Left kidney (tissue), 2 donors: Measurements from ENCODE around the gene ZBTB40. TPM values are rescaled to one million over a fixed set of nuclear protein-coding genes. Genes with fewer than 3 reads are reported as not detected.

Experiments
- DNase-seq: peaks from one replicate; pipeline ENCODE4 v3.0.0-alpha.2; 2013
- polyA plus RNA-seq: library from polyadenylated mRNA; unstranded; fragments of 120-200 nt; gene quantifications from one replicate; pipeline ENCODE4 v1.2.1, GENCODE V29; 2013; ENCODE audit not compliant: insufficient read length

Gene ZBTB40
- polyA plus RNA-seq, 1 donor = 25.3 TPM

DNA sequence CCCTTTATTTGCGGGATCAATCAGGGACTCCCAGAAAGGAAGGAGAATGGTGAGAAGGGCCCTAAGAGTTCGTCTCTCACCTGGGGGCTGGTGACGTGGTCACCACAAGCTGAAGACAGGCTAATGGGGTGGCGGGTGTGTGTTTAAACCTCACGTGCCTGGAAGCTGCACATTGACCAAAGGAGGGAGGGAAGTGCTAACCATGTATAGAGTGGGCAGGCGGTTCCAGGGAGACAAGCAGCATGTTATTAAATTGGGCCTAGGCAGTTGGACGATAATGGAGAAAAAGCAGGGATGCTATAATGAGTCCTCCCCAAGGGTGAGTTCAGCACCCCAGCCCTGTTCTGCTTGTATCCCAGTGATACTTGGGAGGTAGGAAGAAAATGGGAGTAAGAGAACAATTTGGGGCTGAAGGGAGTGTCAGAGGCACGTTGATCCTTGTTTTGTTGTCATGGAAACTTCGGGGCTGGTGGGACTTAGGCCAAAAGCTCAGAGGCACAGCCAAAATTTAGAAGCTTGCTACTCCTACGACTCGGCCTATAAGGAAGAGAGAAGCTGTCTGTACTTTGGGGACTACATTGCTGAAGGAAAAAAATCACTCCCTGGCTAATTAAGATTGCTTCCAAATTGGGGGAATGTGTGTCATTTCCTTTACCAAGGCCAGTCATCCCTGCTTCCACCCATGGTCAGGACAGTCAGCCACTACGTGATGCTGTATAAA lies 78.4 kb downstream of the ZBTB40 start:
- peak; percentile 50 for DNase-seq

GRCh38 chr1:22530715-22531114 lies 79.1 kb downstream of the ZBTB40 start:
- DNase-seq = no peak

- DNase-seq = no peak
Measured at GRCh38 chr1:22531251-22531650, 79.6 kb downstream of the ZBTB40 start.

GRCh38 chr1:22533244-22533895 lies 81.7 kb downstream of the ZBTB40 start:
- no peak for DNase-seq

GRCh38 chr1:22534951-22535350 lies 83.3 kb downstream of the ZBTB40 start:
- DNase-seq = no peak

- DNase-seq = no peak
Measured at GRCh38 chr1:22535399-22535798, 83.7 kb downstream of the ZBTB40 start.

- DNase-seq = no peak
Measured at GRCh38 chr1:22536506-22536905, 84.9 kb downstream of the ZBTB40 start.

DNA sequence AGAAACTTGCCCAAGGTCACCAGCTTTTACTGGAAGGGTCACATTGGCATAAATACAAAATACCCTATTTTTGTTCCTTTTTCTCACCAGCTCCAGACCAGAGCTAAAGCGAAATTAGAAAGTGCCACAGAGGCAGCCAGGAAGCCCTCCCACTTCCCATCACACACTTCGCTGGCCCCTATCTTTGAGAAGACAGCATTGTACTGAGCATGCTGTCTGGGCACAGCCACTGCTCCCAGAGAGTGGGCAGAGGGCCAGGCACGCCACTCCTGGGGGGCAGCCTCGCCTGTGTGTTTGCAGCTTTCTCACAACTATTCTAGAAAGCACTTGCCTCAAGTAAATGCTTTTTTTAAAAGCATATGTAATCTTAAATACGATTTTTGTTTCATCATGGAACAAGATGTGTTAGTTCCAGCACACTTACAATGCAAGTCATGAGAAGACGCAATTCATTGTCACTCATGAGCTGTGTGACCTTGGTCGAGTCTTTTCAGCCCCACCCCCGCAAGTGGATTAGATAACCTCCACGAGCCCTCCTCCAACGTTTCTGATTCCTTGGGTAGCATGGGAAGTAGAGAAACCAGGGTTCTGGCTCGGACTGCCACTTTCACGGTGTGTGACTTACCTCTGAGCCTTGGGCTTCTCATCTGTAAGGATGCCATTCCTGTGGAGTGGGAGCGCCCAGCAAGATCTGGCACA lies 85.9 kb downstream of the ZBTB40 start:
- DNase-seq = no peak

DNA sequence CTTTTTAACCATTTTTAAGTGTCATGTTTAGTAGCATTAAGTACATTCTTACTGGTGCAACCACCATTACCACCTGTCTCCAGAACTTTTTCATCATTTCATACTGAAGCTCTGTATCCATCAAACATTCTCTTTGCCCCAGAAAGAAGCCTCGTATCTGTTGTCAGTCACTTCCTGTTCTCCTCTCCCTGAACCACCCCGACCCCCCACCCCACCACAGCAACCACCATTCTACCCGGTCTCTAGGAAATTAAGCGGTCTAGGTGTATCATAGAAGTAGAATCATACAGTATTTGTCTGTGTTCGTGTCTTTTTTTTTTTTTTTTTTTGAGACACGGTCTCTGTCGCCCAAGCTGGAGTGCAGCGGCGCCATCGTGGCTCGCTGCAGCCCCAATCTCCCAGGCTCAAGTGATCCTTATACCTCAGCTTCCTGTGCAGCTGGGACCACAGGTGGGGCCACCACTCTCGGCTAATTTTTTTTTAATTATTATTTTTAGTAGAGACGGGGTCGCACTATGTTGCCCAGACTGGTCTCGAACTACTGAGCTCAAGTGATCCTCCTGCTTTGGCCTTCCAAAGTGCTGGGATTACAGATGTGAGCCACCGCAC lies 88.0 kb downstream of the ZBTB40 start:
- DNase-seq = no peak

- no peak for DNase-seq
Measured at GRCh38 chr1:22540337-22540736, 88.7 kb downstream of the ZBTB40 start.

- DNase-seq = no peak
Measured at GRCh38 chr1:22542886-22543285, 91.2 kb downstream of the ZBTB40 start.

- no peak for DNase-seq
Measured at GRCh38 chr1:22543679-22544078, 92.0 kb downstream of the ZBTB40 start.

DNA sequence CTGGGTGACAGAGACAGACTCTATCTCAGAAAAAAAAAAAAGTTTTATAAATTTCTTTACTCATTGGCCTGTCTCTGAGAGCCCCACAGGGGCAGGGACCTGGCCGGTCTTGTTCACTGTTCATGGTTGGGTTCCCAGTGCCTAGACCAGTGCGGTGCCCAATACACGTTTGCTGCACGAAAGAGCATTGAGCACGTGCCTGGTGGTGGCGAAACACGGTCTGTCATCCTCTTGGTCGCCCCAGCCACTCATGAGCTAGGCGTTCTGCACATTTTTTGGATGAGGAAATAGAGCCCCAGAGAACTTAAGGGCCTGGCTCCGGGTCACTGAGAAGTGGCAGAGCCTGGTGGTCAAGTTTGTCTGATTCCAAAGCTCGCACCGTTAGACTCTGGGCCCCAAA lies 93.0 kb downstream of the ZBTB40 start:
- DNase-seq = no peak

GRCh38 chr1:22545141-22545540 lies 93.5 kb downstream of the ZBTB40 start:
- no peak for DNase-seq

DNA sequence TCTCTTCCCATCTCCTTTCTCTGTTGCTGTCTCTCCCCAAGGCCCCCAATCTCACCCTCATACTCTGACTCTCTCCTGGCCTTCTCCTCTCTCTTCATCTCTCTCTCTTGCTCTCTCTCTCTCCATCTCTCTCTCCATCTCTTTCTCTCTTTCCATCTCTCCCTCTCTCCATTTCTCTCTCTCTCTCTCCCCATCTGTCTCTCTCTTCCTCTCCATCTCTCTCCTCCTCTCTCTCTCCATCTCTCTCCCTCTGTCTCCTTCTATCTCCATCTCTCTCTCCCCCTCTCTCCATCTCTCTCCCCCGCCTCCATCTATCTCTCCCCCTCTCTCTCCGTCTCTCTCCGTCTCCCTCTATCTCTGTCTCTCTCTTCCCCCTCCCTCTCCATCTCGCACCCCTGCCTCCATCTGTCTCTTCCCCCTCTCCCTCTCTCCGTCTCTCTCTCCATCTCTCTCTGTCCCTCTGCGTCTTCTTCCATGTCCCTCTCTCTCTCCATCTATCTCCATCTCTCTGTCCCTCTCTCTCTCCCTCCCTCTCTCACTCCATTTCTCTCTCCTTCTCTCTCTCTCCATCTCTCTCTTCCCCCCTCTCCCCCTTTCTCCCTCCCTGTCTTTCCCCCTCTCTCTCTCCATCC lies 95.7 kb downstream of the ZBTB40 start:
- DNase-seq = no peak

DNA sequence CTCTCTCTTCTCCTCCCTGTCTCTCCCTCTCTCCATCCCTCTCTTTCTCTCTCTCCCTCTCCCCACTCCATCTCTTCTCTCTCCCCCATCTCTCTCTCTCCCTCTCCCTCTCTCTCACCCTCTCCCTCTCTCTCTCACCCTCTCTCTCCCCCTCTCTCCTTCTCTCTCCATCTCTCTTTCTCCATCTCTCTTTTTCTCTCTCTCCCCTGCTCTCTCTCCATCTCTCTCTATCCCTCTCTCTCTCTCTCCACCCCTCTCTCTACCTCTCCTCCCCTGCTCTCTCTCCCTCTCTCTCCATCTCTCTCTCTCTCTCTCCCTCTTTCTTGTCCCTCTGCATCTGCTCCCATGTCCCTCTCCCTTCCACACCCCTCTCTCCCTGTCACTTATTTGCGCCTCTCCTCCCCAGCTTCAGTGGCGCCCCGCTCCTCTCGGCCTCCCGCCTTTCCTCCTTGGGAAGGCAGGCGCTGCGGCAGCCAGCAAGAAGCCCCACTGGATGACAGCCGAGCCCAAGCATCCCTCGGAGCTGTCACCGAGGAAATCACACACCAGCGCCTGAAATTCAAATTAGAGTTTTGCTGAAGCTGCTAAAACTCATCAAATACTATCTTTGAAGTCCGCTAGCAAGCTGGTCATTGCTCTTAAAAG lies 96.3 kb downstream of the ZBTB40 start:
- DNase-seq = no peak

- DNase-seq = no peak
Measured at GRCh38 chr1:22550021-22550420, 98.4 kb downstream of the ZBTB40 start.

GRCh38 chr1:22551591-22551990 lies 99.9 kb downstream of the ZBTB40 start:
- DNase-seq = no peak

DNA sequence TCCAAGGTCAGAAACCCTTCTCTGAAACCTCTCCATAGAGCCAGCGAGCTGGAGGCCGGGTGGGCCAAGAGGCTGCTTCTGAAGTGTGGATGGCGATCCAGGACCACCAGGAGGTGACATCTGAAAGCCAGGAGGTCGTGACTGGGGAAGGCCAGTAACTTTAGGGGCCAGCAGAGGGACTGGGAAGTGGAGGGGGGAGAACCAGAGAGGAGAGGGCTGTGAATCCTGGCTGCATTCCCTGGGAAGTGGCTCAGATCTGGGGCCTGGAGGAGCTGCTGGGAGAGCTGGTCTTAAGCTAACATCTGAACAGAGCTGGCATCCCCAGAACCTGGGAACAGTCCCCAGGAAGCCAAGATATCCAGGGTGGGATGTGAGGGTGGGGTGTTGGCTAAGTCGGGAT lies 100.4 kb downstream of the ZBTB40 start:
- no peak for DNase-seq

DNA sequence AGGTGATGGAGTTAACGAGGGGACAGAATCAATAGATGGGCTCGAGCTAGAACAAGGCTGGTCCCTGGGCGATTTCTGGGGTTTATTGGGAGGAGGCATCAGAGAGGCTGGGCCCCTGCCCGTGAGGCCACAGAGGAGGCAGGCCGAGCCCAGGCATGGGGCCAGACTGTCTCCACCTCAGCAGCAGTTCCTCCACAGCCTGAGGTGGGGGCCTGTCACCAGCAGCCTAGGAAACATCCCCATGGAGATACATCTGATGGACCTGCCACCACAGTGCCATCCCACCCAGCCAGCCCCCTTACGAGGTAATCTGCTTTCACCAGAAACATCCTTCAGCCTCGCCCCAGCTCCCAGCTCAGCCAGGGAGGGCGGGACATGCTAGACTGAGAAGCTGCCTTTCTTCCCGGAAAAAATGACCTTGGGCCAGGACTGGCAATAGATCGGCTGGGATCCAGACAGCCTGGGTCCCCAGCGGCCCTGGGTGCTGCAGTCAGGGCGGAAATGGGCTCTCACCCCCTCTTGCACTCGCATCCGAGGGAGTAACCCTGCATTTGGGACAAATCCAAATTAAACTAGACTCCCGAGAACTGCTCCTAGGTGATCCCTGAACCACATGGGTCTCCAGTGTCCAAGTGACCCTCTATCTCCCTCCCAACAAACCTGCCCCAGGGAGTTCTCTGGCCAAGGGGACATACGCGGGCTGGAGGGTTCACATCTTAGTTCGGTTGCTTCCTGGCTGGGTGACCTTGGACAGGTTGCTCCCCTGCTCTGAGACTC lies 101.6 kb downstream of the ZBTB40 start:
- DNase-seq = no peak

DNA sequence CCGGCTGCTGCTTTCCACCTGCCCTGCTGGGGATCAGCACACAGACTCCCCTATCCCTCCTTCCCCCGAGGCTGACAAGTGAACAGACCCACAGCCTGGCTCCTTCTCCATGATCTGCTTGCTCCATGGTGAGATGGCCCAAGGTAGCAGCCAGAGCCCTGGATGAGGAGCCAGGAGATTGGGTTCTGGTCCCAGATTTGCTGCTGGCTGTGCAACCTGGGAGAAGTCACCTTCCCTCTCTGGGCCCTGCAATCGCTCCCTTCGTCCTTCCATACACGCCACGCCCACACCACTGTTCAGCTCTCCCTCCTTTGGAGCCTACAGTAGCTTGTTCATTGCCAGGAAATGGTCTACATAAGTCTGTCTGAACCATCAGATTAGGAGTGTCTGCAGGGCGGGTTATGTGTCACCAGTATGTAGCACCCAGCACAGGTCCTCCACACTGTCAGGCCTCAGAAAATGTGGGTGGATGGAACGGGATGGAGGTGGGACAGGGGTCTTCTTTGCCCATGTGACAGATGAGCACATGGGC lies 102.4 kb downstream of the ZBTB40 start:
- DNase-seq = no peak
